Mammary epithelial cell (primary cell): ENCODE measurements around the gene TMEM208.

Experiments used
- EZH2 ChIP-seq: IDR thresholded peaks from 2 replicates; pipeline ENCODE4 v1.6.1; 2012; ENCODE audit warnings: low read length, inconsistent platforms, borderline replicate concordance
- TF ChIP-seq, protein P1 (sequence below), 2 donors: IDR thresholded peaks in 1 of 2; conservative IDR thresholded peaks in 1 of 2; 2 replicates each; pipeline ENCODE4 v1.5.1; 2011 to 2012; ENCODE audit warnings: inconsistent platforms in 2 of 2, low read length in 2 of 2, mild to moderate bottlenecking in 2 of 2, control low read depth in 1 of 2, low read depth in 1 of 2; ENCODE audit not compliant: insufficient read depth in 1 of 2; ENCODE audit errors: extremely low read depth in 1 of 2

DNA sequence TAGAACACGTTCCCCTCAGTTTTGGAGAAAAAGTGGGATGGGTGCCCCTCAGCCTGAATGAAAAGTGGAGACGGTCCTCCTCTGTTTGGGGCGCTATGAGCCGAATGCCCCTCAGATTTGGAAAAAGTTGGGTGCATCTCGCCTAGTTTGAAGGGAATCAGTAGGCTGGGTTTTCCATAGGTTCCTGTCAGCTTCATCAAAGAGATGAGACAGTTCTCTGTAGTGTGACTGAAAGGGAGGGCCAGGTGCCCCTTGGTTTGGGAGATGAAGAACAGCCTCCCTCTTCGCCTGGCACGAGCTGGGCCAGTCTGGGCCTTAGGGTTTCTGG lies 21.1 kb downstream of the TMEM208 start:
- TF ChIP-seq, protein P1, sequence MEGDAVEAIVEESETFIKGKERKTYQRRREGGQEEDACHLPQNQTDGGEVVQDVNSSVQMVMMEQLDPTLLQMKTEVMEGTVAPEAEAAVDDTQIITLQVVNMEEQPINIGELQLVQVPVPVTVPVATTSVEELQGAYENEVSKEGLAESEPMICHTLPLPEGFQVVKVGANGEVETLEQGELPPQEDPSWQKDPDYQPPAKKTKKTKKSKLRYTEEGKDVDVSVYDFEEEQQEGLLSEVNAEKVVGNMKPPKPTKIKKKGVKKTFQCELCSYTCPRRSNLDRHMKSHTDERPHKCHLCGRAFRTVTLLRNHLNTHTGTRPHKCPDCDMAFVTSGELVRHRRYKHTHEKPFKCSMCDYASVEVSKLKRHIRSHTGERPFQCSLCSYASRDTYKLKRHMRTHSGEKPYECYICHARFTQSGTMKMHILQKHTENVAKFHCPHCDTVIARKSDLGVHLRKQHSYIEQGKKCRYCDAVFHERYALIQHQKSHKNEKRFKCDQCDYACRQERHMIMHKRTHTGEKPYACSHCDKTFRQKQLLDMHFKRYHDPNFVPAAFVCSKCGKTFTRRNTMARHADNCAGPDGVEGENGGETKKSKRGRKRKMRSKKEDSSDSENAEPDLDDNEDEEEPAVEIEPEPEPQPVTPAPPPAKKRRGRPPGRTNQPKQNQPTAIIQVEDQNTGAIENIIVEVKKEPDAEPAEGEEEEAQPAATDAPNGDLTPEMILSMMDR (conservative IDR thresholded peaks at IDR 0.05 in 1 of 2, IDR thresholded peaks at IDR 0.05 in 1 of 2; ENCODE audit: extremely low read depth in 1 of 2, insufficient read depth in 1 of 2, low read depth in 1 of 2, low read length in 2 of 2): no peak
- no peak for TF ChIP-seq EZH2
